ENCODE results near the gene HPS3. TPM values are rescaled to one million over a fixed set of nuclear protein-coding genes. Genes with fewer than 3 reads are reported as not detected.
A peak's percentile ranks its signal among the peaks of the same experiment; 100 is the strongest.

HPS3 gene
- total and polyA plus RNA-seq, 8 donors: 4.0 to 18.1 (median 7.9) TPM

- intact Hi-C loops (cut with DNase I): no loop called here
- no peak for FAIRE-seq
- H3K4me1 ChIP-seq: peaks cover 8 to 14% (median 9%) of the 10 kb centered on the region in 3 donors
- TF ChIP-seq CTCF (IDR thresholded peaks at IDR 0.05): no peak
- WGBS, 2 donors: 38 to 59% methylated on average over 3 of the region's 3 CpGs
- no peak overlapping the region for H3K27ac ChIP-seq
- DNase-seq: no peak
- H3K27me3 ChIP-seq: no peaks in the 10 kb centered on the region
- H3K36me3 ChIP-seq: no peaks in the 10 kb centered on the region
- no peak overlapping the region for H3K4me3 ChIP-seq
- no peaks in the 10 kb centered on the region for H3K9me3 ChIP-seq
- no peak for ATAC-seq
Observed at GRCh38 chr3:149134575-149134974, 5.1 kb downstream of the HPS3 start.

GRCh38 chr3:149142682-149143081 is 13.2 kb downstream of the HPS3 start:
- 90 to 91% methylated on average over 4 of the region's 4 CpGs for WGBS, 2 donors
- H3K9me3 ChIP-seq: no peaks in the 10 kb centered on the region
- no peak overlapping the region for H3K4me3 ChIP-seq
- no peaks in the 10 kb centered on the region for H3K4me1 ChIP-seq
- no peak overlapping the region for H3K27ac ChIP-seq
- ATAC-seq: no peak
- no peak for DNase-seq
- no peak for TF ChIP-seq CTCF (IDR thresholded peaks at IDR 0.05)
- H3K27me3 ChIP-seq: no peaks in the 10 kb centered on the region
- FAIRE-seq: no peak
- intact Hi-C loops (cut with DNase I): no loop called here
- peaks cover 0 to 9% (median 0%) of the 10 kb centered on the region in 3 donors for H3K36me3 ChIP-seq

- Histone ChIP-seq H3K27me3 (no peaks in the 10 kb centered on the region), H3K4me1 (no peaks in the 10 kb centered on the region), H3K36me3 (peaks cover 0 to 11% (median 0%) of the 10 kb centered on the region in 3 donors), H3K4me3 (no peak overlapping the region), H3K9me3 (no peaks in the 10 kb centered on the region), H3K27ac (peak overlapping the region in 2 of 4 donors; percentile 6 to 10)
- 91 to 92% methylated on average over 2 of the region's 2 CpGs for WGBS, 2 donors
- ATAC-seq (peak in 2 of 4 donors; percentile 43 to 74), FAIRE-seq (no peak), DNase-seq (no peak)
- intact Hi-C loops (cut with DNase I): no loop called here
- no peak for TF ChIP-seq CTCF (IDR thresholded peaks at IDR 0.05)
Observed at GRCh38 chr3:149145356-149145755, 15.9 kb downstream of the HPS3 start.

GRCh38 chr3:149145974-149146373 is 16.5 kb downstream of the HPS3 start:
- no peak for TF ChIP-seq CTCF (IDR thresholded peaks at IDR 0.05)
- ATAC-seq (peak in 3 of 4 donors; percentile 22 to 79 (median 78)), DNase-seq (no peak), FAIRE-seq (no peak)
- WGBS, 2 donors: 91 to 100% methylated on average over 1 of the region's 1 CpG
- peak overlapping the region in 2 of 4 donors; percentile 22 to 34 for H3K27ac ChIP-seq
- H3K27me3 ChIP-seq: no peaks in the 10 kb centered on the region
- H3K9me3 ChIP-seq: no peaks in the 10 kb centered on the region
- H3K4me3 ChIP-seq: no peak overlapping the region
- H3K36me3 ChIP-seq: peaks cover 0 to 14% (median 0%) of the 10 kb centered on the region in 3 donors
- intact Hi-C loops (cut with DNase I): no loop called here
- H3K4me1 ChIP-seq: no peaks in the 10 kb centered on the region

GRCh38 chr3:149150436-149150835 is 21.0 kb downstream of the HPS3 start:
- Histone ChIP-seq H3K36me3 (peaks cover 0 to 16% (median 0%) of the 10 kb centered on the region in 3 donors), H3K27ac (no peak overlapping the region), H3K27me3 (no peaks in the 10 kb centered on the region), H3K4me3 (no peak overlapping the region), H3K4me1 (peaks cover 0 to 3% (median 0%) of the 10 kb centered on the region in 3 donors), H3K9me3 (no peaks in the 10 kb centered on the region)
- FAIRE-seq (no peak), ATAC-seq (no peak), DNase-seq (no peak)
- TF ChIP-seq CTCF (IDR thresholded peaks at IDR 0.05): no peak
- intact Hi-C loops (cut with DNase I): no loop called here
- WGBS, 2 donors: 98% methylated on average over 6 of the region's 6 CpGs

Measured in pancreas (tissue), 10 donors.